ENCODE results near the gene MGAT4C.

MGAT4C gene

GRCh38 chr12:86044396-86044795 is 211.8 kb downstream of the MGAT4C start:
- in situ Hi-C loops (cut with MboI; ENCODE audit: low pct_unique_long_range_greater_than_20kb, low sequenced_read_pairs, unreplicated experiment) = no loop called here
- no peak for DNase-seq (ENCODE audit: low spot score)
- TF ChIP-seq CTCF (IDR thresholded peaks at IDR 0.05; ENCODE audit: extremely low read depth, insufficient read depth, missing control alignments) = no peak

- no peak for TF ChIP-seq CTCF (IDR thresholded peaks at IDR 0.05; ENCODE audit: extremely low read depth, insufficient read depth, missing control alignments)
- in situ Hi-C loops (cut with MboI; ENCODE audit: low pct_unique_long_range_greater_than_20kb, low sequenced_read_pairs, unreplicated experiment) = no loop called here
- DNase-seq (ENCODE audit: low spot score) = no peak
Observed at GRCh38 chr12:86042062-86042461, 214.1 kb downstream of the MGAT4C start.

- in situ Hi-C loops (cut with MboI; ENCODE audit: low pct_unique_long_range_greater_than_20kb, low sequenced_read_pairs, unreplicated experiment) = no loop called here
Observed at GRCh38 chr12:86018361-86018760, 237.8 kb downstream of the MGAT4C start.

GRCh38 chr12:86015026-86015425 is 241.2 kb downstream of the MGAT4C start:
- in situ Hi-C loops (cut with MboI; ENCODE audit: low pct_unique_long_range_greater_than_20kb, low sequenced_read_pairs, unreplicated experiment) = no loop called here
- no peak for TF ChIP-seq CTCF (IDR thresholded peaks at IDR 0.05; ENCODE audit: extremely low read depth, insufficient read depth, missing control alignments)
- DNase-seq (ENCODE audit: low spot score) = no peak

More at GRCh38 chr12:86018361-86018760, 237.8 kb downstream of the MGAT4C start:
- DNase-seq (ENCODE audit: low spot score) = no peak
- no peak for TF ChIP-seq CTCF (IDR thresholded peaks at IDR 0.05; ENCODE audit: extremely low read depth, insufficient read depth, missing control alignments)

- no peak for DNase-seq (ENCODE audit: low spot score)
- no peak for TF ChIP-seq CTCF (IDR thresholded peaks at IDR 0.05; ENCODE audit: extremely low read depth, insufficient read depth, missing control alignments)
- in situ Hi-C loops (cut with MboI; ENCODE audit: low pct_unique_long_range_greater_than_20kb, low sequenced_read_pairs, unreplicated experiment) = no loop called here
Observed at GRCh38 chr12:86006727-86007126, 249.5 kb downstream of the MGAT4C start.

GRCh38 chr12:85998074-85998473 is 258.1 kb downstream of the MGAT4C start:
- in situ Hi-C loops (cut with MboI; ENCODE audit: low pct_unique_long_range_greater_than_20kb, low sequenced_read_pairs, unreplicated experiment) = no loop called here
- DNase-seq (ENCODE audit: low spot score) = no peak

More at GRCh38 chr12:85998074-85998473, 258.1 kb downstream of the MGAT4C start:
- TF ChIP-seq CTCF (IDR thresholded peaks at IDR 0.05; ENCODE audit: extremely low read depth, insufficient read depth, missing control alignments) = no peak
